Vagina (tissue), 2 donors: ENCODE results near the gene WDR89.

ENCODE experiments used
- CTCF ChIP-seq, 3 experiments: fragments of 450-650 bp in 2 of 3; fragments of 200-600 bp in 1 of 3; sonication (generic) in 1 of 3; IDR thresholded peaks; one replicate each; pipeline ENCODE4 v1.5.1; 2017 to 2019; ENCODE audit warnings: antibody characterized with exemption in 3 of 3, mild to moderate bottlenecking in 2 of 3, moderate library complexity in 2 of 3
- POLR2A ChIP-seq, 2 donors: fragments of 450-650 bp; IDR thresholded peaks; one replicate each; pipeline ENCODE4 v1.6.1; 2017; ENCODE audit warnings: antibody characterized with exemption in 2 of 2, mild to moderate bottlenecking in 2 of 2, moderate library complexity in 2 of 2

GRCh38 chr14:63654346-63654745 lies 12.7 kb upstream of the WDR89 start:
- TF ChIP-seq CTCF (IDR thresholded peaks at IDR 0.05) (no peak), POLR2A (IDR thresholded peaks at IDR 0.05) (no peak)
